Stimulated activated CD8-positive, alpha-beta memory T cell treated with anti-CD3 and anti-CD28 coated beads, Interleukin-4, amount 100 ng/mL, for 24 hours (primary cell): ENCODE measurements around the gene EXT2.

Experiments used
- DNase-seq: peaks from one replicate; pipeline ENCODE4 v3.0.0-alpha.2; 2020; ENCODE audit warnings: low read depth

EXT2 gene

DNA sequence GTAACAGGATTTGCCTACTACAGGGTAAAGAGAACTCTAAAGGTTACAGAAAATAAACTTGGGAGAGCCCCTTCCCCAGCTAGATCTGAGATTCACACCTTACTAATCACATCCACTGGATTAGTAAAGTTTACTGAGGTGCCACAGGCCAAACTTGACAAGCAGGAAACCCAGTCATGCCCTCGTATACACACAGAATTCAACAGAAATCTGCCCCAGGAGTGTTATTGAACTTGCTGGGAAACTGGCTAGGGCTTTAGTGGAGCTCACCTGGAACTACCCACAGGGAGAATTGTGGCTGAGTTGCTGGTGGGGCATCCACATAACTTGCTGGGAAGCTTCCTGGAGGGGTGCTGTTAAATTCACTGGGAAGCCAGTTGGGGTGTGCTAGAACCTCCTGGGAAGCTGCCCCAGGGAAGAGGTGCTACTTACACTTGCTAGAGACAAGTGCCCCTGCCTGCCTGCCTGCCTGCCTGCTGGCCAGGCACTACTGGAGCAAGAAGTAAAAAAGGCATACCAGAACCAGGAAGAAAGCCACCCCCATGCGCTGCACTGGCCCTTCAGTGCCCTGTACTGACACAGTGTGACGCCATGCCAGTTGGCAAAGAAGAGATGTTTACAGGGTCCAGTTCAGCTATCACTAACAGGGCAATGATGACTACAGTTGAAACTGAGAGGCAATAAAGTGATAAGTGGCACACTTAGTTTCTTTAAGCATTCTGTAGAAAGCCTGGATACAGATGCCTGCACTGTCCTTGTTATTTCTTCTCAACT lies 108.0 kb downstream of the EXT2 start:
- no peak for DNase-seq

DNA sequence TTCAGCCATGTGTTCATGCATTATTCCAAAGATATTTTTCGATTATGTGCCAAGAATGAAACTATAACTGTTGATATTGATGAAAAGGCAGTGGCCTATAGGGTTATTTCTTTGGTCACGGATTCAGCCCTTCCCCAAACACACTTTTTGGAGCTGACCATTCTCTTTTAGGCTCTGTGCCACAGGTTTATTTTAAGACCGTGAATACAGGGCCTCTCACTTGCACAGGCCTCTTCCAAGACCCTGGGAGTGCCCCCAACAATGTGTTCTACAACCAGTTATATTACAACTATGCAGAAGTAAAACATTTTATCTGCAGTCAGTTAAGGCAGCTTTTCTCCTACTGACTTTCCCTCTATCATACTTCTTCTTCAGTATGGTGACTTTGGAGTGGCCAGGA lies 109.9 kb downstream of the EXT2 start:
- no peak for DNase-seq

DNA sequence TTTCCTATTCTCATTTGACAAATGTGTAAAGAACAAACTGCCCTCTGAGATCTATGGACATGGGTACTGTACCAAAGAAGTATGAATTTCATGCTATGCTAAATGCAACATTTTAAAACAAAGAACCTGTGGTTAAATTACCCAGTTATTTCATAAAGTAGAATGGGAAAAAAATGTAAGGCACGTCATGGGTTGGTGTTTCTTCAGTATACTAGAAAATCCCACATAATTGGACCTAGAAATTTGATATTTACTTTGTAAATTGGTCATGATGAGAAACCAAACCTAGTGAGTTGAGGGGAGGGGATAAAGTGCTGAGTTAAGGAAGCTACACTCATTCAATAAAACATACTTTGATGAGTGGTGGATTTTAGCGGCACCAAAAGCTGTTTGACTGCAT lies 110.4 kb downstream of the EXT2 start:
- no peak for DNase-seq

- DNase-seq: no peak
These were observed 111.8 kb downstream of the EXT2 start for GRCh38 chr11:44207292-44207691.

DNA sequence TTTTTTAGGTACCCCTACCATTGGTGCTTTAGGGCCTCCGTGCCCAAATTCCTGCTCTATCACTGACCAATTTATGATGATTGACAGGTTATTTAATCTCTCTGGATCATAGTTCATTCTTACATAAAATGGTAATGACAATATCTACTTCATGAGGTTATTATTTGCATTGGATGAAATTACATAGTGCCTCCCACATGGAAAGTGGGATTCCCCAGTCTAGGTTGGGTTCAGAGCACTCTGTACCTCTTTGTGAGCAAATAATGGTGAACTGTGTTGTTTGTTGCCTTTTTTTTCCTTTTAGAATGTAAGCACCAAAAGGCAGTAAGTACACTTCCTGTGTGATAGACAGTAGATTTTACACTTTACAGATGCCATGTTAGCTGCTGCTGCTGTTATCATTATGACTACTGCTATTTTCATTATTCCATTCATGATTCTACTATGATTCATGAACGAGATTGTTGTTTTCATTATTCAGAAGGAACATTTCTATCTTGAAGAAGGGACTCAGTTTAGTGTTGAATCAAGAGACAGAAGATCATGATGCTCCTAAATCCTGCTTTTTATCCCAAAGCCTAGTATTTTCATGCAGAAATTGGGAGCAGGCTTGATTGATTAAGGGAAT lies 113.6 kb downstream of the EXT2 start:
- DNase-seq: no peak

DNA sequence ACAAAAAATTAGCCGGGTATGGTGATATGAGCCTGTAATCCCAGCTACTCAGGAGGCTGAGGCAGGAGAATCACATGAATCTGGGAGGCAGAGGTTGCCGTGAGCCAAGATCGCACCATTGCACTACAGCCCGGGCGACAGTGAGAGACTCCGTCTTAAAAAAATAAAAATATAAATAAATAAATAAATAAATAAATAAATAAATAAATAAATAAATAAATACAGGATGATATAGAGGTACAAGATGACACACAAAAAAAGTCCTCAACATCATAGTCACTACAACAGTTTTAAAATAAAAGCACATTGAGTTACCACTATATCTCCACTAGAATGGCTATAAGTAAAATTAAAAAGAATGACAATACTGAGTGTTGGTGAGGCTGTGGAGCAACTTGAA lies 116.7 kb downstream of the EXT2 start:
- DNase-seq: no peak

- DNase-seq: no peak
These were observed 117.7 kb downstream of the EXT2 start for GRCh38 chr11:44213148-44213547.

GRCh38 chr11:44217432-44217831 lies 122.0 kb downstream of the EXT2 start:
- no peak for DNase-seq

GRCh38 chr11:44219830-44220796 lies 124.6 kb downstream of the EXT2 start:
- no peak for DNase-seq

DNA sequence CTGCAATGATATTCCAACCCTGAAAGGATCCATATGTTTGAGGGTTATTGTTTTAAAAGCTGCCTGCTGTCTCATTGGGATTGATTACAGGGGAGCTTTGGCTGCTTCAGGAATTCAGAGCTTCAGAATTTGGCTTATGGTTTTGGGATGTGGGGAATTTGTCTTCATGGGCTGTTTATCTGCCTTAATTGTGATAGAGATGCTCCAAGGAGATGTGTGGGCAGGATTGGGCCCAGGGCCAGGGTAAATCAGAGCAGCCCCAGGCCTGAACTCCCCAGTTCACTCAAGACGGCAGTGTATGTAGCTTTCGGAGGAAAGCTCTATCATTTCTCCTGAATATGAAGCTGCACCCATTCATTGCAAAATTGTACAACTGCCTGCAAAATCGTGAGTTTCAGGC lies 126.0 kb downstream of the EXT2 start:
- no peak for DNase-seq

DNA sequence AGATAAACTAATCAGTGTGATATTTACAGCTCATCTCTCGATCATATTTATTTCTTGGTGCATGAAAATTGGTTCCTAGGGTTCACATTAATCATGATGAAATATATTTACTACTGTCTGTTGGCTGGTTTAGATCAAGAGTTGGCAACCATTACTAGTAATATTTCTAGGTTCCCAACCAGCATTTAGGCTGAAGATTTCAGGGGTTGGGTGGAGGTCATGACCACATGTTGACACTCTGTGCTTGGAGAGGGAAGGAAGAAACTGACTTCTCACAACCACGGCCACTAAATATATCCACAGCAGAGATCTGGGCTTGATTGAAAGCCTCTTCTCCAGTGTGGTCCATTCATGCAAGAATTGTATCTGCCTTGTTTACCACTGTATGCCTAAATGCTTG lies 126.5 kb downstream of the EXT2 start:
- DNase-seq: no peak

GRCh38 chr11:44223238-44223637 lies 127.8 kb downstream of the EXT2 start:
- DNase-seq: no peak

GRCh38 chr11:44224867-44225501 lies 129.5 kb downstream of the EXT2 start:
- DNase-seq: no peak

DNA sequence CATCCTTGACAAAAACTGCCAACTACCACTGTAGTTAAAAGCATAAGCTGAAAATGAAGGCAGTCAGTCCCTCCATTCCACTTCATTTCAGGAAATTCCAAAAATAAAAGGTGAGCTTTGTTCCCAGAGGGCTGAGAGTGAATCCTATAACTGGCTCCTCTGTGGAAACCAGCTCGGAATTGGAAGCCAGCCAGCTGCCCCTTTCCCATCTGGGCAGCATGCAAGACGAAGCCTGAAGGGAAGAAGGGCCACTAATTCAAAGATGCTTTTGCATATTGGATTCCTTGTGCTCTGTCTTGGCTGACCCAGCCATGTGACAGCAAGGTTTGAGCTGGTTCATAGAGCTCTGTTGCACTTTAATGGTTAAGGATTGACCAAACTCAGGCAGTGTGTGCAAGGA lies 131.0 kb downstream of the EXT2 start:
- no peak for DNase-seq

DNA sequence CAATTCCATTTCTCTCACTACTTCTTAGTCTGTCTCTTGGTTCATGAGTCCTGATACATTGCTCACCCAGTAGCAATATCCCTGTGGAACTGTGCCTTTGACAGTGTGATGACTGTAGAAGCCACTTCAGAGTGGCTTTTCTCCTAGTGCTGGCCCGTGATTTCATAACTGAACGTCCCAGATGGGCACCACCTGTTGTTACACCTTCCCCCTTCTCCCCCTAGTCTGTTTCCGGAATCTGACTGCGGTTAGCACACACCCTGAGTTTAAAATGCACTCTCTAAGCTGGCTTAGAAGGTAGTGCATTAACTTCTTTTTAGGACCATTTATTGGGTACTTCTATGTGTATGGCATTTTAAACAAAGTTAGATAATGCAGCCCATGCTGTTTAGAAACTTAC lies 131.5 kb downstream of the EXT2 start:
- no peak for DNase-seq

DNA sequence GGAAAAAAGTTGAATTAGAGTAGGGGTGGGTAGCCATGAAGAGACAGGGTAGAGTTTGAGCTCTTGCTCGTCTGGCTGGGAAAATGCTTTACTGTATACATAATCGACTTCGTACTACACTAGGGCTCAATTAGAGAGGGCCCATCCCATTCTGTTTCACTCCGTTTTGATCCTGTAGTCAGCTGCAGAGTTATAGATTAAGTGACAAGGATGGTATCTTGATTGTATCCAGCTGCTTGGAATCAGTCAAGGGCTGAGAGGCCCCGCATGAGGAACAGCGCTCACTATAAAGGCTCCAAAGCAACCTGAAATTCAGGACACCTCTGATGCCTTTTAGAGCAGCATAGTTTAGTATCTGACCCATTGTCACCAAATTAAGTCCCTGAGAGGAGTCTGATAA lies 132.9 kb downstream of the EXT2 start:
- DNase-seq: no peak

- no peak for DNase-seq
These were observed 133.6 kb downstream of the EXT2 start for GRCh38 chr11:44229098-44229497.

DNA sequence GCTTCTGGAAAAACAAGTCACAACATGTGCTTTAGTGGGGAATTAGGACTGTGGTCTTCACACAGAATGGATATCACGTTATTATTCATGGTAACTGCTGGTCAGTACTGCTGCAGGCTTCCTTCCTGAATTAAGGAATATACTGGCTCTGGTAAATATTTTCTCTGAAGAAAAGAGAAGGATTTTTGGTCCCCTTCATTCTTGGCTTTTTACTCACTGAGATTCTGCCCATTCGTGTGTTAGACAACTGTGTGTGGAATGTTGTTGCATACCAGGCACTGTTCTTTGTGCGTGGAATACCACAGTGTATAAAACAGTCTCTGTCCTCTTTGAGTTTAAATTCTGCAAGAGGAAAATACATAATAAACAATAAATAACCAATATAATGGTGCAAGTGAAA lies 134.1 kb downstream of the EXT2 start:
- no peak for DNase-seq

DNA sequence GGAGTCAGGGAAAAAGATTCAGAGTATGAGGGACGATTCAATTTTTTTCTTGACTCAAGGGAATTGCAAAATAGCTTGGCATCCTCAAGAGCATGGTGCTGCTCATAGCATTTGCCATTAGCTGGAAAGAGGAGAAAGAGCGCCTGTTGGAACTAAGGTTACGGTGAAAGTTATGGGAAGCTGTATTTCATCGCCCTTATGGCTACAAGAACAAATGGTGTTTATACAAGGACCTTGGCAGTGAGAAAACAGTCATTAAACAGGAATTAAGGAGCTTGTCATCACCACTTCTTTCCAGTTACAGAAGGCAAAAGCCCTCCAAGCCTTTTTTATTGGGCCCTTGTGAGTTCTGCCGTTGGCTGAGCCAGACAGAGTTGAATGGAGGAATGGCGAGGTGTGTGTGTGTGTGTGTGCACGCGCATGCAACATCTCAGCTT lies 140.3 kb downstream of the EXT2 start:
- DNase-seq: no peak

- no peak for DNase-seq
These were observed 140.8 kb downstream of the EXT2 start for GRCh38 chr11:44236296-44236695.

DNA sequence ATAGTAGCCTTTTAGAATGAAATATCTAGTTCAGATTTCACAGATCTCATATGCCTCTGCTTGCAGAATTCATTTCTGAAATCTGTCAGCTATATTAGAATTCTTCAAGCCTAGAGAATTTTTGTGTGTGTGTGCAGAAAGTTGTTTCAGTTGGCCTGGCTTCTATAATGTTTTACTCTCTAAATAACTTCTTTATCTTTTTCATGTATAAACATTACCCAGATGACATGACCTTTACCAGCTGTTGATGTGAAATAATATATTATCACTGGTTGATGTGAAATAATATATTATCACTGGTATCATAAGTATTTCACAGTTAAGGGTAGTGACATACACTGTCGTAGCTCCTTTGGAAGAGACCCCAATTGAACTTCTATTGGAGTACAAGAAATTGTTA lies 141.7 kb downstream of the EXT2 start:
- no peak for DNase-seq

- DNase-seq: no peak
These were observed 146.4 kb downstream of the EXT2 start for GRCh38 chr11:44241851-44242250.
